ENCODE data around the gene ZNF133. TPM values are rescaled to one million over a fixed set of nuclear protein-coding genes. Genes with fewer than 3 reads are reported as not detected.

ZNF133 gene
- total RNA-seq, 1 experiment from 2014 or later, result 8.2 TPM

- no peaks in the 10 kb centered on the region for H3K4me1 ChIP-seq (ENCODE audit: control insufficient read depth, insufficient read depth, low read length)
- no peaks in the 10 kb centered on the region for H3K9me3 ChIP-seq (ENCODE audit: control insufficient read depth, insufficient read depth, low read depth, low read length)
- CTCF ChIA-PET, result no interaction called here
- H3K27me3 ChIP-seq (ENCODE audit: control insufficient read depth, insufficient read depth, low read length), result no peaks in the 10 kb centered on the region
- no peak overlapping the region for H3K27ac ChIP-seq (ENCODE audit: low read length)
- intact Hi-C loops (cut with micrococcal nuclease; ENCODE audit: unreplicated experiment) (no loop called here), in situ Hi-C loops (cut with HindIII; ENCODE audit: low pct_unique_long_range_greater_than_20kb, low sequenced_read_pairs) (no loop called here)
- no peaks in the 10 kb centered on the region for H3K36me3 ChIP-seq (ENCODE audit: control insufficient read depth, insufficient read depth, low read length)
- no peak for TF ChIP-seq SIN3A (IDR thresholded peaks at IDR 0.05; ENCODE audit: borderline replicate concordance, insufficient read depth, low read depth, low read length)
- TF ChIP-seq REST (IDR thresholded peaks at IDR 0.05; ENCODE audit: insufficient read depth in 1 of 2, low read depth in 2 of 2, low read length in 1 of 2), result no peak
- TF ChIP-seq CTCF (IDR thresholded peaks at IDR 0.05), result no peak
- TF ChIP-seq POLR2AphosphoS5 (IDR thresholded peaks at IDR 0.05; ENCODE audit: low read depth, low read length), result no peak
- no peak for TF ChIP-seq TCF7L2 (IDR thresholded peaks at IDR 0.05; ENCODE audit: low read depth, low read length)
- POLR2A ChIA-PET, result no interaction called here
- ATAC-seq (no peak), DNase-seq (ENCODE audit: low read depth, low spot score) (no peak)
- BruUV-seq (replicated peaks), result no TSS peak
- H3K4me3 ChIP-seq (ENCODE audit: low read depth in 2 of 2, low read length in 2 of 2), result no peak overlapping the region
These were observed 72.3 kb downstream of the ZNF133 start for GRCh38 chr20:18360635-18361034.

GRCh38 chr20:18361678-18362077 lies 73.4 kb downstream of the ZNF133 start:
- CTCF ChIA-PET, result no interaction called here
- H3K36me3 ChIP-seq (ENCODE audit: control insufficient read depth, insufficient read depth, low read length), result no peaks in the 10 kb centered on the region
- H3K4me3 ChIP-seq (ENCODE audit: low read depth in 2 of 2, low read length in 2 of 2), result no peak overlapping the region
- in situ Hi-C loops (cut with HindIII; ENCODE audit: low pct_unique_long_range_greater_than_20kb, low sequenced_read_pairs), result no loop called here
- DNase-seq (ENCODE audit: low read depth, low spot score) (no peak), ATAC-seq (no peak)
- BruUV-seq (replicated peaks), result no TSS peak
- H3K27ac ChIP-seq (ENCODE audit: low read length), result no peak overlapping the region
- H3K4me1 ChIP-seq (ENCODE audit: control insufficient read depth, insufficient read depth, low read length), result no peaks in the 10 kb centered on the region
- POLR2A ChIA-PET, result no interaction called here
- intact Hi-C loops (cut with micrococcal nuclease; ENCODE audit: unreplicated experiment), result no loop called here
- H3K27me3 ChIP-seq (ENCODE audit: control insufficient read depth, insufficient read depth, low read length), result no peaks in the 10 kb centered on the region
- TF ChIP-seq SIN3A (IDR thresholded peaks at IDR 0.05; ENCODE audit: borderline replicate concordance, insufficient read depth, low read depth, low read length), result no peak
- no peak for TF ChIP-seq CTCF (IDR thresholded peaks at IDR 0.05)
- no peak for TF ChIP-seq TCF7L2 (IDR thresholded peaks at IDR 0.05; ENCODE audit: low read depth, low read length)
- TF ChIP-seq POLR2AphosphoS5 (IDR thresholded peaks at IDR 0.05; ENCODE audit: low read depth, low read length), result no peak
- TF ChIP-seq REST (IDR thresholded peaks at IDR 0.05; ENCODE audit: insufficient read depth in 1 of 2, low read depth in 2 of 2, low read length in 1 of 2), result no peak
- H3K9me3 ChIP-seq (ENCODE audit: control insufficient read depth, insufficient read depth, low read depth, low read length), result no peaks in the 10 kb centered on the region

All from Panc1 (cell line).